Adrenal gland (tissue), 5 donors: Measurements from ENCODE around the gene TANC1.

Experiments used
- CTCF ChIP-seq, 6 experiments: fragments of 450-650 bp in 4 of 6; fragments of 200-600 bp in 2 of 6; sonication (generic) in 1 of 6; IDR thresholded peaks; 1 replicate in 5 of 6; 2 replicates in 1 of 6; pipeline versions ENCODE4 v1.5.1 to v1.8.0; 2016 to 2021; ENCODE audit warnings: antibody characterized with exemption in 6 of 6, mild to moderate bottlenecking in 2 of 6, moderate library complexity in 1 of 6
- POLR2A ChIP-seq, 2 donors: fragments of 450-650 bp; IDR thresholded peaks; one replicate each; pipeline ENCODE4 v1.6.1; 2017; ENCODE audit warnings: antibody characterized with exemption in 2 of 2, mild to moderate bottlenecking in 2 of 2, moderate library complexity in 1 of 2
- donor health status: DM: no; HTN: no; CAD: no.

GRCh38 chr2:159009940-159010339, 41.5 kb downstream of the TANC1 start:
- TF ChIP-seq CTCF (IDR thresholded peaks at IDR 0.05), result no peak
- TF ChIP-seq POLR2A (IDR thresholded peaks at IDR 0.05), result no peak
